Islet precursor cell (in vitro differentiated cells): Measurements from ENCODE around the gene NTN1.
A peak's percentile ranks its signal among the peaks of the same experiment; 100 is the strongest.

Source experiments
- DNase-seq: peaks from one replicate; pipeline ENCODE4 v3.0.0-alpha.2; 2018

Gene NTN1

GRCh38 chr17:9200699-9201359 is 179.5 kb downstream of the NTN1 start:
- no peak for DNase-seq

GRCh38 chr17:9202532-9202931 is 181.2 kb downstream of the NTN1 start:
- DNase-seq, result no peak

GRCh38 chr17:9203771-9204425 is 182.6 kb downstream of the NTN1 start:
- no peak for DNase-seq

GRCh38 chr17:9204637-9205329 is 183.5 kb downstream of the NTN1 start:
- DNase-seq, result no peak

GRCh38 chr17:9205520-9206409 is 184.5 kb downstream of the NTN1 start:
- DNase-seq, result no peak

- DNase-seq, result no peak
These were observed 185.0 kb downstream of the NTN1 start for GRCh38 chr17:9206410-9206703.

GRCh38 chr17:9206741-9207332 is 185.5 kb downstream of the NTN1 start:
- DNase-seq, result no peak

- DNase-seq, result peak; percentile 35
These were observed 187.2 kb downstream of the NTN1 start for GRCh38 chr17:9208381-9209105.

- DNase-seq, result peak; percentile 47
These were observed 188.0 kb downstream of the NTN1 start for GRCh38 chr17:9209347-9209746.

- DNase-seq, result peak; percentile 48
These were observed 188.6 kb downstream of the NTN1 start for GRCh38 chr17:9209781-9210370.

GRCh38 chr17:9211133-9211765 is 189.9 kb downstream of the NTN1 start:
- DNase-seq, result peak; percentile 69

GRCh38 chr17:9212376-9213302 is 191.3 kb downstream of the NTN1 start:
- DNase-seq, result peak; percentile 52

GRCh38 chr17:9213303-9213640 is 192.0 kb downstream of the NTN1 start:
- no peak for DNase-seq

- no peak for DNase-seq
These were observed 194.2 kb downstream of the NTN1 start for GRCh38 chr17:9215465-9215864.

GRCh38 chr17:9217151-9218056 is 196.1 kb downstream of the NTN1 start:
- peak; percentile 84 for DNase-seq

GRCh38 chr17:9218064-9218635 is 196.8 kb downstream of the NTN1 start:
- DNase-seq, result peak; percentile 77

GRCh38 chr17:9218911-9219310 is 197.6 kb downstream of the NTN1 start:
- DNase-seq, result no peak

- DNase-seq, result peak; percentile 86
These were observed 198.5 kb downstream of the NTN1 start for GRCh38 chr17:9219631-9220397.
